HG03342 (cell line): Measurements from ENCODE around the gene UBB.
"Not testable (repeated sequence)": the region's sequence is repeated elsewhere in the genome, so short reads cannot be mapped to it uniquely, and the experiment has no call there.

Experiments used
- ATAC-seq: cut with Tn5 transposase; IDR thresholded peaks from one replicate; pipeline ENCODE4 v1.9.1; 2021; ENCODE audit warnings: mild to moderate bottlenecking, moderate library complexity; ENCODE audit not compliant: unreplicated experiment

UBB gene

GRCh38 chr17:16374146-16374938 is 6.5 kb upstream of the UBB start:
- no peak for ATAC-seq

GRCh38 chr17:16377941-16378341 is 3.0 kb upstream of the UBB start:
- no peak for ATAC-seq

- ATAC-seq, result no peak
Observed at GRCh38 chr17:16378636-16379282, 2.1 kb upstream of the UBB start.

GRCh38 chr17:16379654-16380053 is 1.2 kb upstream of the UBB start:
- no peak for ATAC-seq

- ATAC-seq, result peak; percentile 3
Observed at GRCh38 chr17:16381496-16381820, 567 bp downstream of the UBB start.

- ATAC-seq, result no peak
Observed at GRCh38 chr17:16383216-16383615, 2.3 kb downstream of the UBB start.

- no peak for ATAC-seq
Observed at GRCh38 chr17:16383772-16384287, 2.9 kb downstream of the UBB start.

- ATAC-seq, result no peak
Observed at GRCh38 chr17:16384557-16384956, 3.7 kb downstream of the UBB start.

- not testable (repeated sequence) for ATAC-seq
Observed at GRCh38 chr17:16386126-16386507, 5.2 kb downstream of the UBB start.

GRCh38 chr17:16391451-16391850 is 10.6 kb downstream of the UBB start:
- ATAC-seq, result no peak

- not testable (repeated sequence) for ATAC-seq
Observed at GRCh38 chr17:16392491-16392890, 11.6 kb downstream of the UBB start.

- not testable (repeated sequence) for ATAC-seq
Observed at GRCh38 chr17:16395887-16396286, 15.0 kb downstream of the UBB start.

GRCh38 chr17:16396693-16397092 is 15.8 kb downstream of the UBB start:
- not testable (repeated sequence) for ATAC-seq

GRCh38 chr17:16398270-16399267 is 17.7 kb downstream of the UBB start:
- peak; percentile 86 for ATAC-seq

GRCh38 chr17:16403847-16404246 is 23.0 kb downstream of the UBB start:
- not testable (repeated sequence) for ATAC-seq

GRCh38 chr17:16406742-16407674 is 26.1 kb downstream of the UBB start:
- ATAC-seq, result no peak

GRCh38 chr17:16407911-16408588 is 27.2 kb downstream of the UBB start:
- peak; percentile 84 for ATAC-seq

GRCh38 chr17:16415031-16415924 is 34.4 kb downstream of the UBB start, which contains the start of gene TRPV2:
TSS of gene TRPV2 (plus strand) at chr17:16415571. CDS start at chr17:16417669, 2,098 bp downstream.
- peak; percentile 38 for ATAC-seq
